CD14-positive monocyte (primary cell): ENCODE measurements around the gene DDX10. TPM values are rescaled to one million over a fixed set of nuclear protein-coding genes. Genes with fewer than 3 reads are reported as not detected.

Experiments used
- DNase-seq, 3 donors: peaks; one replicate each; pipeline ENCODE4 v3.0.0-alpha.2; 2011 to 2022
- H2AFZ ChIP-seq: 2 replicates; pipeline ENCODE4 v1.6.0; 2012; ENCODE audit warnings: mild to moderate bottlenecking, low read depth, low read length, inconsistent platforms; ENCODE audit not compliant: insufficient read depth, poor library complexity, severe bottlenecking
- H3K27ac ChIP-seq, 2 donors: 1 replicate in 1 of 2; 2 replicates in 1 of 2; pipeline ENCODE4 v1.5.1; 2012 to 2013; ENCODE audit warnings: low read length in 2 of 2, control low read depth in 1 of 2, inconsistent platforms in 1 of 2, low read depth in 1 of 2, mild to moderate bottlenecking in 1 of 2
- H3K27me3 ChIP-seq, 2 donors: one replicate each; pipeline versions ENCODE4 v1.6.0 to v1.6.1; 2011 to 2013; ENCODE audit warnings: low read length in 2 of 2; ENCODE audit not compliant: control insufficient read depth in 2 of 2, insufficient read depth in 2 of 2
- H3K36me3 ChIP-seq, 2 donors: replicated peaks in 1 of 2; 1 replicate in 1 of 2; 2 replicates in 1 of 2; pipeline versions ENCODE4 v1.5.1 to v1.6.1; 2012 to 2013; ENCODE audit warnings: low read length in 2 of 2, control low read depth in 1 of 2, inconsistent platforms in 1 of 2, mild to moderate bottlenecking in 1 of 2; ENCODE audit not compliant: insufficient read depth in 2 of 2, control insufficient read depth in 1 of 2
- H3K4me1 ChIP-seq, 2 donors: 1 replicate in 1 of 2; 2 replicates in 1 of 2; pipeline versions ENCODE4 v1.5.1 to v1.6.1; 2012 to 2013; ENCODE audit warnings: low read length in 2 of 2, control low read depth in 1 of 2, inconsistent platforms in 1 of 2, mild to moderate bottlenecking in 1 of 2, moderate library complexity in 1 of 2; ENCODE audit not compliant: insufficient read depth in 2 of 2, control insufficient read depth in 1 of 2
- H3K4me2 ChIP-seq: replicated peaks from 2 replicates; pipeline ENCODE3; 2012; ENCODE audit warnings: low read length, moderate library complexity, mild to moderate bottlenecking; ENCODE audit not compliant: poor library complexity, severe bottlenecking; ENCODE audit errors: extremely low read depth
- H3K4me3 ChIP-seq, 3 experiments: fragments of 200-600 bp in 1 of 3; sonication (generic) in 1 of 3; replicated peaks in 1 of 3; 1 replicate in 2 of 3; 2 replicates in 1 of 3; pipeline ENCODE4 v1.5.1; 2011 to 2013; ENCODE audit warnings: low read length in 3 of 3, mild to moderate bottlenecking in 3 of 3, control low read depth in 2 of 3, low read depth in 2 of 3, inconsistent platforms in 1 of 3, moderate library complexity in 1 of 3
- H3K79me2 ChIP-seq: 2 replicates; pipeline ENCODE4 v1.6.0; 2012; ENCODE audit warnings: mild to moderate bottlenecking, control low read depth, inconsistent platforms, low read length, moderate library complexity; ENCODE audit not compliant: insufficient read depth
- H3K9ac ChIP-seq: 2 replicates; pipeline ENCODE4 v1.6.0; 2017; ENCODE audit warnings: low read length, mild to moderate bottlenecking; ENCODE audit not compliant: insufficient read depth, poor library complexity, severe bottlenecking
- H3K9me3 ChIP-seq, 2 donors: replicated peaks in 1 of 2; 1 replicate in 1 of 2; 2 replicates in 1 of 2; pipeline versions ENCODE4 v1.5.1 to v1.6.1; 2012 to 2013; ENCODE audit warnings: low read length in 2 of 2, control low read depth in 1 of 2; ENCODE audit not compliant: control insufficient read depth in 1 of 2, insufficient read depth in 1 of 2
- H4K20me1 ChIP-seq: 2 replicates; pipeline ENCODE4 v1.6.0; 2012; ENCODE audit warnings: mild to moderate bottlenecking, low read length, control low read depth, moderate library complexity; ENCODE audit not compliant: insufficient read depth
- H3K27ac Mint-ChIP-seq, 7 donors: one replicate each; pipeline ENCODE4 v1.8.0; 2020; ENCODE audit warnings: mild to moderate bottlenecking in 7 of 7, mixed read lengths in 7 of 7, moderate library complexity in 6 of 7, inconsistent platforms in 2 of 7
- H3K27me3 Mint-ChIP-seq, 3 donors: one replicate each; pipeline ENCODE4 v1.8.0; 2021 to 2022; ENCODE audit warnings: low read depth in 3 of 3, mild to moderate bottlenecking in 3 of 3, mixed read lengths in 3 of 3, moderate library complexity in 3 of 3, inconsistent platforms in 1 of 3
- H3K36me3 Mint-ChIP-seq, 2 donors: one replicate each; pipeline ENCODE4 v1.8.0; 2020; ENCODE audit warnings: mixed read lengths in 2 of 2, inconsistent platforms in 1 of 2, mild to moderate bottlenecking in 1 of 2
- H3K4me1 Mint-ChIP-seq: one replicate; pipeline ENCODE4 v1.8.0; 2020; ENCODE audit warnings: mild to moderate bottlenecking, mixed read lengths
- H3K4me3 Mint-ChIP-seq, 2 donors: one replicate each; pipeline ENCODE4 v1.8.0; 2020; ENCODE audit warnings: mild to moderate bottlenecking in 2 of 2, mixed read lengths in 2 of 2, moderate library complexity in 1 of 2
- H3K9me3 Mint-ChIP-seq, 7 donors: one replicate each; pipeline ENCODE4 v1.8.0; 2020 to 2022; ENCODE audit warnings: mixed read lengths in 7 of 7, mild to moderate bottlenecking in 6 of 7, moderate library complexity in 6 of 7, inconsistent platforms in 2 of 7
- WGBS: methylation state at CpG from one replicate; pipeline ENCODE4 v1.1.5; 2013; ENCODE audit warnings: missing lambda C conversion rate; ENCODE audit not compliant: insufficient coverage; 5-methylcytosine and 5-hydroxymethylcytosine counted together
- intact Hi-C, 2 donors: fragments of 100-400 bp; cut with micrococcal nuclease; formaldehyde crosslinking; loops; one replicate each; pipeline versions ENCODE4 v1.15.0 to v1.15.1; 2023
- polyA plus RNA-seq, 3 donors: library from polyadenylated mRNA; depleted of rRNA in 1 of 3; unstranded in 2 of 3; stranded (reverse) in 1 of 3; fragments of 300-500 nt in 2 of 3; fragments of >200 nt in 1 of 3; fragmentation: Illumina TruSeq in 2 of 3; gene quantifications; 1 replicate in 2 of 3; 2 replicates in 1 of 3; pipeline ENCODE4 v1.2.3, GENCODE V29; 2012 to 2021
- TF ChIP-seq, protein P1 (sequence below): fragments of 200-600 bp; IDR thresholded peaks from one replicate; pipeline ENCODE4 v1.8.0; 2022; ENCODE audit warnings: antibody characterized with exemption, mild to moderate bottlenecking

DDX10 gene
- polyA plus RNA-seq, 3 donors: 5.0 to 6.3 (median 5.3) TPM

DNA sequence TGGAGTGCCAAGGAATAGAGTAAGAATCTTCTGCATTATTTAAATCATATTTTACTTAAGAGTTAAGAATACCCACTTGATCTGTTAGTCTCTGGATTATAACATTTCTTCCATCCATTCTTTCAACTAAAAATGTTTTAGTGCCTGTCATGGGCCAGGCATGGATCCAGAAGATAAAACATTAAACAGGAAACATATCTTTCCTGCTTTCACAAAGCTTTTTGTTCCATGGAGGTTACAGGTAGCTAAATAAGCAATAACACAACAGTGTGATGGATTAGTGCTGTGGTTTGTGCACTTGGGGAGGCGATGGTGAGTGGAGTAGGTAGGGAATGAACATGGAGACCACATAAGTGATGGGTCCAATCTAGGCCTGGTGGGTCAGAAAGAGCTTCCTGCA, 258.5 kb downstream of the DDX10 start:
- intact Hi-C loops: no loop called here
- no peaks in the 10 kb centered on the region for H3K4me1 Mint-ChIP-seq
- 57% methylated on average over 1 of the region's 1 CpG for WGBS
- no peaks in the 10 kb centered on the region for H3K9me3 Mint-ChIP-seq
- Histone ChIP-seq H3K4me3 (no peak overlapping the region), H2AFZ (no peak overlapping the region), H3K79me2 (no peaks in the 10 kb centered on the region), H4K20me1 (no peaks in the 10 kb centered on the region), H3K9ac (no peak overlapping the region), H3K27ac (no peak overlapping the region), H3K4me1 (no peaks in the 10 kb centered on the region), H3K4me2 (no peak overlapping the region), H3K27me3 (no peaks in the 10 kb centered on the region), H3K9me3 (no peaks in the 10 kb centered on the region), H3K36me3 (no peaks in the 10 kb centered on the region)
- TF ChIP-seq, protein P1, sequence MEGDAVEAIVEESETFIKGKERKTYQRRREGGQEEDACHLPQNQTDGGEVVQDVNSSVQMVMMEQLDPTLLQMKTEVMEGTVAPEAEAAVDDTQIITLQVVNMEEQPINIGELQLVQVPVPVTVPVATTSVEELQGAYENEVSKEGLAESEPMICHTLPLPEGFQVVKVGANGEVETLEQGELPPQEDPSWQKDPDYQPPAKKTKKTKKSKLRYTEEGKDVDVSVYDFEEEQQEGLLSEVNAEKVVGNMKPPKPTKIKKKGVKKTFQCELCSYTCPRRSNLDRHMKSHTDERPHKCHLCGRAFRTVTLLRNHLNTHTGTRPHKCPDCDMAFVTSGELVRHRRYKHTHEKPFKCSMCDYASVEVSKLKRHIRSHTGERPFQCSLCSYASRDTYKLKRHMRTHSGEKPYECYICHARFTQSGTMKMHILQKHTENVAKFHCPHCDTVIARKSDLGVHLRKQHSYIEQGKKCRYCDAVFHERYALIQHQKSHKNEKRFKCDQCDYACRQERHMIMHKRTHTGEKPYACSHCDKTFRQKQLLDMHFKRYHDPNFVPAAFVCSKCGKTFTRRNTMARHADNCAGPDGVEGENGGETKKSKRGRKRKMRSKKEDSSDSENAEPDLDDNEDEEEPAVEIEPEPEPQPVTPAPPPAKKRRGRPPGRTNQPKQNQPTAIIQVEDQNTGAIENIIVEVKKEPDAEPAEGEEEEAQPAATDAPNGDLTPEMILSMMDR: no peak
- H3K4me3 Mint-ChIP-seq: no peak overlapping the region
- H3K27me3 Mint-ChIP-seq: no peaks in the 10 kb centered on the region
- no peak for DNase-seq
- H3K36me3 Mint-ChIP-seq: peaks cover 0 to 8% of the 10 kb centered on the region in 2 donors
- H3K27ac Mint-ChIP-seq: no peak overlapping the region

- H3K36me3 ChIP-seq: no peaks in the 10 kb centered on the region
- 100% methylated on average over 3 of the region's 5 CpGs for whole genome bisulfite sequencing
- no peaks in the 10 kb centered on the region for H4K20me1 ChIP-seq
- Mint-ChIP-seq H3K27ac (no peak overlapping the region), H3K27me3 (peaks cover 0 to 2% (median 0%) of the 10 kb centered on the region in 3 donors), H3K4me1 (no peaks in the 10 kb centered on the region), H3K36me3 (peaks cover 2 to 3% of the 10 kb centered on the region in 2 donors), H3K9me3 (no peaks in the 10 kb centered on the region), H3K4me3 (no peak overlapping the region)
- no peak overlapping the region for H3K4me3 ChIP-seq
- no peaks in the 10 kb centered on the region for H3K27me3 ChIP-seq
- H3K9ac ChIP-seq: no peak overlapping the region
- no peak for DNase-seq
- no peaks in the 10 kb centered on the region for H3K9me3 ChIP-seq
- H3K4me1 ChIP-seq: no peaks in the 10 kb centered on the region
- H2AFZ ChIP-seq: no peak overlapping the region
- H3K27ac ChIP-seq: no peak overlapping the region
- intact Hi-C loops: no loop called here
- no peaks in the 10 kb centered on the region for H3K79me2 ChIP-seq
- H3K4me2 ChIP-seq: no peak overlapping the region
- TF ChIP-seq, protein P1: no peak
Measured at GRCh38 chr11:108926171-108926840, 261.4 kb downstream of the DDX10 start.
